Measurements from ENCODE around the gene TEX11.
"Not testable (repeated sequence)": the region's sequence is repeated elsewhere in the genome, so short reads cannot be mapped to it uniquely, and the experiment has no call there.

The TEX11 gene

GRCh38 chrX:70755850-70756249 lies 152.7 kb downstream of the TEX11 start:
- peak; percentile 19 for DNase-seq (ENCODE audit: low read depth)

- no peak for DNase-seq (ENCODE audit: low read depth)
Measured at GRCh38 chrX:70754169-70754848, 154.2 kb downstream of the TEX11 start.

- DNase-seq (ENCODE audit: low read depth) = not testable (repeated sequence)
Measured at GRCh38 chrX:70733774-70734173, 174.7 kb downstream of the TEX11 start.

GRCh38 chrX:70727961-70728360 lies 180.6 kb downstream of the TEX11 start:
- not testable (repeated sequence) for DNase-seq (ENCODE audit: low read depth)

GRCh38 chrX:70720721-70721120 lies 187.8 kb downstream of the TEX11 start:
- DNase-seq (ENCODE audit: low read depth) = no peak

- not testable (repeated sequence) for DNase-seq (ENCODE audit: low read depth)
Measured at GRCh38 chrX:70711336-70711735, 197.2 kb downstream of the TEX11 start.

GRCh38 chrX:70694339-70695122 lies 214.0 kb downstream of the TEX11 start:
- DNase-seq (ENCODE audit: low read depth) = no peak

- not testable (repeated sequence) for DNase-seq (ENCODE audit: low read depth)
Measured at GRCh38 chrX:70679455-70679854, 229.1 kb downstream of the TEX11 start.

GRCh38 chrX:70675284-70675683 lies 233.2 kb downstream of the TEX11 start:
- no peak for DNase-seq (ENCODE audit: low read depth)

- no peak for DNase-seq (ENCODE audit: low read depth)
Measured at GRCh38 chrX:70672326-70672725, 236.2 kb downstream of the TEX11 start.

GRCh38 chrX:70669120-70669519 lies 239.4 kb downstream of the TEX11 start:
- DNase-seq (ENCODE audit: low read depth) = no peak

GRCh38 chrX:70664726-70665125 lies 243.8 kb downstream of the TEX11 start:
- no peak for DNase-seq (ENCODE audit: low read depth)

- DNase-seq (ENCODE audit: low read depth) = not testable (repeated sequence)
Measured at GRCh38 chrX:70661124-70661523, 247.4 kb downstream of the TEX11 start.

- DNase-seq (ENCODE audit: low read depth) = not testable (repeated sequence)
Measured at GRCh38 chrX:70657546-70657945, 251.0 kb downstream of the TEX11 start.

GRCh38 chrX:70656304-70656703 lies 252.2 kb downstream of the TEX11 start:
- no peak for DNase-seq (ENCODE audit: low read depth)

- not testable (repeated sequence) for DNase-seq (ENCODE audit: low read depth)
Measured at GRCh38 chrX:70647910-70648309, 260.6 kb downstream of the TEX11 start.

GRCh38 chrX:70636218-70636617 lies 272.3 kb downstream of the TEX11 start:
- DNase-seq (ENCODE audit: low read depth) = no peak

GRCh38 chrX:70635669-70636068 lies 272.8 kb downstream of the TEX11 start:
- no peak for DNase-seq (ENCODE audit: low read depth)

GRCh38 chrX:70635227-70635626 lies 273.3 kb downstream of the TEX11 start:
- DNase-seq (ENCODE audit: low read depth) = no peak

- DNase-seq (ENCODE audit: low read depth) = no peak
Measured at GRCh38 chrX:70621743-70622142, 286.8 kb downstream of the TEX11 start.

GRCh38 chrX:70618467-70618866 lies 290.0 kb downstream of the TEX11 start:
- DNase-seq (ENCODE audit: low read depth) = no peak

- DNase-seq (ENCODE audit: low read depth) = no peak
Measured at GRCh38 chrX:70613295-70613694, 295.2 kb downstream of the TEX11 start.

GRCh38 chrX:70605352-70605751 lies 303.2 kb downstream of the TEX11 start:
- DNase-seq (ENCODE audit: low read depth) = no peak
